ENCODE results near the gene NAT8L. TPM values are rescaled to one million over a fixed set of nuclear protein-coding genes. Genes with fewer than 3 reads are reported as not detected.

Gene NAT8L
- total RNA-seq, 1 experiment from 2014 or later, result 9.2 TPM

GRCh38 chr4:2065106-2065930 lies 6.2 kb downstream of the NAT8L start:
- ChIA-PET CTCF (no interaction called here), POLR2A (no interaction called here), RAD21 (ENCODE audit: low non-redundant PET in 1 of 2, low total read pairs in 2 of 2, uncharacterized antibody in 2 of 2, unreplicated experiment in 2 of 2) (no interaction called here)
- H3K9ac ChIP-seq (ENCODE audit: low read length), result no peak overlapping the region
- no peaks in the 10 kb centered on the region for H3K79me2 ChIP-seq (ENCODE audit: insufficient read depth, low read length)
- no peak for TF ChIP-seq ZFX (IDR thresholded peaks at IDR 0.05)
- no peak for TF ChIP-seq TCF7L2 (IDR thresholded peaks at IDR 0.05; ENCODE audit: borderline replicate concordance, extremely low read depth, insufficient read depth, insufficient read length)
- TF ChIP-seq SP1 (IDR thresholded peaks at IDR 0.05; ENCODE audit: low read depth), result no peak
- no peak for TF ChIP-seq EZH2phosphoT487 (IDR thresholded peaks at IDR 0.05; ENCODE audit: borderline replicate concordance)
- no peak for TF ChIP-seq ELF1 (IDR thresholded peaks at IDR 0.05; ENCODE audit: borderline replicate concordance, low read depth)
- no peak for TF ChIP-seq ZBTB33 (IDR thresholded peaks at IDR 0.05; ENCODE audit: extremely low read depth, insufficient replicate concordance, low read length)
- no peak for TF ChIP-seq FOSL1 (IDR thresholded peaks at IDR 0.05; ENCODE audit: low read depth)
- TF ChIP-seq ZNF274 (IDR thresholded peaks at IDR 0.05; ENCODE audit: low read depth, low read length), result no peak
- TF ChIP-seq SIN3A (IDR thresholded peaks at IDR 0.05; ENCODE audit: low read depth), result no peak
- TF ChIP-seq EGR1 (IDR thresholded peaks at IDR 0.05; ENCODE audit: low read depth), result no peak
- no peak for TF ChIP-seq ATF3 (IDR thresholded peaks at IDR 0.05)
- TF ChIP-seq RAD21 (IDR thresholded peaks at IDR 0.05; ENCODE audit: low read depth), result no peak
- TF ChIP-seq YY1 (IDR thresholded peaks at IDR 0.05; ENCODE audit: extremely low read depth, insufficient replicate concordance, low read depth, low read length), result no peak
- no peak for TF ChIP-seq CBX3 (IDR thresholded peaks at IDR 0.05; ENCODE audit: low read depth)
- TF ChIP-seq, protein P1, sequence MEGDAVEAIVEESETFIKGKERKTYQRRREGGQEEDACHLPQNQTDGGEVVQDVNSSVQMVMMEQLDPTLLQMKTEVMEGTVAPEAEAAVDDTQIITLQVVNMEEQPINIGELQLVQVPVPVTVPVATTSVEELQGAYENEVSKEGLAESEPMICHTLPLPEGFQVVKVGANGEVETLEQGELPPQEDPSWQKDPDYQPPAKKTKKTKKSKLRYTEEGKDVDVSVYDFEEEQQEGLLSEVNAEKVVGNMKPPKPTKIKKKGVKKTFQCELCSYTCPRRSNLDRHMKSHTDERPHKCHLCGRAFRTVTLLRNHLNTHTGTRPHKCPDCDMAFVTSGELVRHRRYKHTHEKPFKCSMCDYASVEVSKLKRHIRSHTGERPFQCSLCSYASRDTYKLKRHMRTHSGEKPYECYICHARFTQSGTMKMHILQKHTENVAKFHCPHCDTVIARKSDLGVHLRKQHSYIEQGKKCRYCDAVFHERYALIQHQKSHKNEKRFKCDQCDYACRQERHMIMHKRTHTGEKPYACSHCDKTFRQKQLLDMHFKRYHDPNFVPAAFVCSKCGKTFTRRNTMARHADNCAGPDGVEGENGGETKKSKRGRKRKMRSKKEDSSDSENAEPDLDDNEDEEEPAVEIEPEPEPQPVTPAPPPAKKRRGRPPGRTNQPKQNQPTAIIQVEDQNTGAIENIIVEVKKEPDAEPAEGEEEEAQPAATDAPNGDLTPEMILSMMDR (IDR thresholded peaks at IDR 0.05 in 2 of 3, conservative IDR thresholded peaks at IDR 0.05 in 1 of 3; ENCODE audit: borderline replicate concordance in 1 of 3, insufficient read depth in 1 of 3, low read depth in 2 of 3, low read length in 2 of 3), result no peak
- TF ChIP-seq JUND (IDR thresholded peaks at IDR 0.05), result no peak
- no peak for TF ChIP-seq POLR2A (IDR thresholded peaks at IDR 0.05; ENCODE audit: borderline replicate concordance, extremely low read depth, insufficient read depth, insufficient read length)
- no peak for TF ChIP-seq CEBPB (IDR thresholded peaks at IDR 0.05; ENCODE audit: low read depth)
- no peak for TF ChIP-seq SRF (IDR thresholded peaks at IDR 0.05; ENCODE audit: low read depth)
- H4K20me1 ChIP-seq (ENCODE audit: insufficient read depth), result no peaks in the 10 kb centered on the region
- no peak overlapping the region for H3K4me2 ChIP-seq (ENCODE audit: low read length)
- no peaks in the 10 kb centered on the region for H3K27me3 ChIP-seq (ENCODE audit: insufficient read depth, low read length)
- no peaks in the 10 kb centered on the region for H3K36me3 ChIP-seq (ENCODE audit: control insufficient read depth in 1 of 2, insufficient read depth in 2 of 2, low read length in 2 of 2)
- no TSS peak for BruUV-seq (replicated peaks)
- no peak overlapping the region for H3K27ac ChIP-seq (ENCODE audit: low read depth, low read length)
- ATAC-seq, result no peak
- H2AFZ ChIP-seq (ENCODE audit: low read depth, low read length, poor library complexity, severe bottlenecking), result no peak overlapping the region
- H3K9me2 ChIP-seq (ENCODE audit: insufficient read depth), result no peaks in the 10 kb centered on the region
- peaks cover 0 to 18% of the 10 kb centered on the region in 2 experiments; a peak in 2 of 4 replicates for H3K4me1 ChIP-seq (ENCODE audit: control insufficient read depth in 1 of 2, insufficient read depth in 2 of 2, low read length in 2 of 2)
- no peaks in the 10 kb centered on the region for H3K9me3 ChIP-seq (ENCODE audit: control insufficient read depth in 1 of 2, insufficient read depth in 1 of 2, low read depth in 1 of 2, low read length in 2 of 2)
- intact Hi-C loops (cut with micrococcal nuclease), result no loop called here
- no peak for DNase-seq (ENCODE audit: low read depth, low spot score)
- no peak overlapping the region for H3K4me3 ChIP-seq (replicated peaks in 1 of 2; ENCODE audit: low read depth in 1 of 2, low read length in 2 of 2)
